Measurements from ENCODE around the gene RHOU.

RHOU gene

GRCh38 chr1:228767636-228768354 is 32.5 kb downstream of the RHOU start:
- no peak for TF ChIP-seq REST (IDR thresholded peaks at IDR 0.05; ENCODE audit: insufficient read depth in 1 of 2, low read depth in 2 of 2, low read length in 2 of 2)
- no peak for TF ChIP-seq TAF1 (IDR thresholded peaks at IDR 0.05; ENCODE audit: borderline replicate concordance, insufficient read depth, low read length)
- TF ChIP-seq FOXP2 (optimal IDR thresholded peaks at IDR 0.05; ENCODE audit: borderline replicate concordance, extremely low read depth, extremely low read length, insufficient read depth) = no peak
- TF ChIP-seq POLR2AphosphoS5 (IDR thresholded peaks at IDR 0.05; ENCODE audit: low read depth, low read length) = no peak
- TF ChIP-seq SIN3A (IDR thresholded peaks at IDR 0.05; ENCODE audit: borderline replicate concordance, insufficient read depth, low read length) = no peak

GRCh38 chr1:228768355-228769000 is 33.2 kb downstream of the RHOU start:
- TF ChIP-seq SIN3A (IDR thresholded peaks at IDR 0.05; ENCODE audit: borderline replicate concordance, insufficient read depth, low read length) (no peak), POLR2AphosphoS5 (IDR thresholded peaks at IDR 0.05; ENCODE audit: low read depth, low read length) (no peak), TAF1 (IDR thresholded peaks at IDR 0.05; ENCODE audit: borderline replicate concordance, insufficient read depth, low read length) (no peak), REST (IDR thresholded peaks at IDR 0.05; ENCODE audit: insufficient read depth in 1 of 2, low read depth in 2 of 2, low read length in 2 of 2) (no peak), FOXP2 (optimal IDR thresholded peaks at IDR 0.05; ENCODE audit: borderline replicate concordance, extremely low read depth, extremely low read length, insufficient read depth) (no peak)

GRCh38 chr1:228770779-228771223 is 35.5 kb downstream of the RHOU start:
- TF ChIP-seq TAF1 (IDR thresholded peaks at IDR 0.05; ENCODE audit: borderline replicate concordance, insufficient read depth, low read length) (no peak), SIN3A (IDR thresholded peaks at IDR 0.05; ENCODE audit: borderline replicate concordance, insufficient read depth, low read length) (no peak)

- TF ChIP-seq TAF1 (IDR thresholded peaks at IDR 0.05; ENCODE audit: borderline replicate concordance, insufficient read depth, low read length) = no peak
Measured at GRCh38 chr1:228772516-228773212, 37.4 kb downstream of the RHOU start.

GRCh38 chr1:228776449-228776848 is 41.2 kb downstream of the RHOU start:
- no peak for TF ChIP-seq REST (IDR thresholded peaks at IDR 0.05; ENCODE audit: insufficient read depth in 1 of 2, low read depth in 2 of 2, low read length in 2 of 2)
- no peak for TF ChIP-seq TAF1 (IDR thresholded peaks at IDR 0.05; ENCODE audit: borderline replicate concordance, insufficient read depth, low read length)
- no peak for TF ChIP-seq SIN3A (IDR thresholded peaks at IDR 0.05; ENCODE audit: borderline replicate concordance, insufficient read depth, low read length)
- TF ChIP-seq FOXP2 (optimal IDR thresholded peaks at IDR 0.05; ENCODE audit: borderline replicate concordance, extremely low read depth, extremely low read length, insufficient read depth) = no peak
- TF ChIP-seq POLR2AphosphoS5 (IDR thresholded peaks at IDR 0.05; ENCODE audit: low read depth, low read length) = no peak

- no peak for TF ChIP-seq TAF1 (IDR thresholded peaks at IDR 0.05; ENCODE audit: borderline replicate concordance, insufficient read depth, low read length)
- no peak for TF ChIP-seq REST (IDR thresholded peaks at IDR 0.05; ENCODE audit: insufficient read depth in 1 of 2, low read depth in 2 of 2, low read length in 2 of 2)
- TF ChIP-seq FOXP2 (optimal IDR thresholded peaks at IDR 0.05; ENCODE audit: borderline replicate concordance, extremely low read depth, extremely low read length, insufficient read depth) = no peak
- no peak for TF ChIP-seq POLR2AphosphoS5 (IDR thresholded peaks at IDR 0.05; ENCODE audit: low read depth, low read length)
- TF ChIP-seq SIN3A (IDR thresholded peaks at IDR 0.05; ENCODE audit: borderline replicate concordance, insufficient read depth, low read length) = no peak
Measured at GRCh38 chr1:228777236-228777635, 42.0 kb downstream of the RHOU start.

All from PFSK-1 (cell line).